DOHH2 (cell line): Measurements from ENCODE around the gene PAX7.

Experiments
- H3F3A ChIP-seq: fragments of 200-600 bp; sonication (generic), shearing (Covaris generic); 2 replicates; pipeline ENCODE4 v1.6.0; 2016; ENCODE audit warnings: antibody characterized with exemption, mild to moderate bottlenecking; ENCODE audit not compliant: control insufficient read depth, insufficient read depth
- H3K27ac ChIP-seq: fragments of 200-600 bp; sonication (generic); 2 replicates; pipeline ENCODE4 v1.5.1; 2014; ENCODE audit warnings: low read depth, mild to moderate bottlenecking, low read length, moderate library complexity
- H3K27me3 ChIP-seq: fragments of 200-600 bp; sonication (generic); 2 replicates; pipeline ENCODE4 v1.6.1; 2014; ENCODE audit warnings: mild to moderate bottlenecking, low read length, mixed read lengths; ENCODE audit not compliant: control insufficient read depth
- H3K36me3 ChIP-seq: fragments of 200-600 bp; sonication (generic); 2 replicates; pipeline ENCODE4 v1.6.1; 2014; ENCODE audit warnings: mild to moderate bottlenecking, low read length, moderate library complexity, mixed read lengths; ENCODE audit not compliant: control insufficient read depth
- H3K4me1 ChIP-seq: fragments of 200-600 bp; sonication (generic); 2 replicates; pipeline ENCODE4 v1.6.1; 2014; ENCODE audit warnings: mild to moderate bottlenecking, low read length, mixed read lengths; ENCODE audit not compliant: control insufficient read depth
- H3K4me2 ChIP-seq: fragments of 200-600 bp; sonication (generic); 2 replicates; pipeline ENCODE4 v1.6.0; 2014; ENCODE audit warnings: mild to moderate bottlenecking, low read length, moderate library complexity
- H3K4me3 ChIP-seq: fragments of 200-600 bp; sonication (generic); 2 replicates; pipeline ENCODE4 v1.5.1; 2014; ENCODE audit warnings: mild to moderate bottlenecking, low read length, mixed read lengths
- H3K79me2 ChIP-seq: fragments of 200-600 bp; sonication (generic); 2 replicates; pipeline ENCODE4 v1.6.1; 2014; ENCODE audit warnings: mild to moderate bottlenecking, low read length, mixed read lengths; ENCODE audit not compliant: control insufficient read depth
- H3K9me2 ChIP-seq: fragments of 200-600 bp; sonication (generic); replicated peaks from 2 replicates; pipeline ENCODE4 v1.6.1; 2014; ENCODE audit warnings: mild to moderate bottlenecking, low read length, mixed read lengths; ENCODE audit not compliant: control insufficient read depth
- H3K9me3 ChIP-seq: fragments of 200-600 bp; sonication (generic); 2 replicates; pipeline ENCODE4 v1.6.1; 2014; ENCODE audit warnings: antibody characterized with exemption, low read length, mixed read lengths; ENCODE audit not compliant: control insufficient read depth, insufficient read depth
- H4K20me1 ChIP-seq: fragments of 200-600 bp; sonication (generic); 2 replicates; pipeline ENCODE4 v1.6.0; 2014; ENCODE audit warnings: low read depth, mild to moderate bottlenecking, antibody characterized with exemption, low read length, moderate library complexity; ENCODE audit not compliant: control insufficient read depth, insufficient read depth
- EZH2phosphoT487 ChIP-seq: fragments of 200-600 bp; sonication (generic); IDR thresholded peaks from 2 replicates; pipeline ENCODE4 v1.6.1; 2017; ENCODE audit warnings: borderline replicate concordance, mild to moderate bottlenecking, antibody characterized with exemption, low read length, moderate library complexity, mixed read lengths
- TF ChIP-seq, protein P1 (sequence below): fragments of 200-600 bp; sonication (generic); IDR thresholded peaks from one replicate; pipeline ENCODE4 v1.5.1; 2014; ENCODE audit warnings: antibody characterized with exemption, mild to moderate bottlenecking, low read depth, low read length; ENCODE audit not compliant: poor library complexity, severe bottlenecking

PAX7 gene

DNA sequence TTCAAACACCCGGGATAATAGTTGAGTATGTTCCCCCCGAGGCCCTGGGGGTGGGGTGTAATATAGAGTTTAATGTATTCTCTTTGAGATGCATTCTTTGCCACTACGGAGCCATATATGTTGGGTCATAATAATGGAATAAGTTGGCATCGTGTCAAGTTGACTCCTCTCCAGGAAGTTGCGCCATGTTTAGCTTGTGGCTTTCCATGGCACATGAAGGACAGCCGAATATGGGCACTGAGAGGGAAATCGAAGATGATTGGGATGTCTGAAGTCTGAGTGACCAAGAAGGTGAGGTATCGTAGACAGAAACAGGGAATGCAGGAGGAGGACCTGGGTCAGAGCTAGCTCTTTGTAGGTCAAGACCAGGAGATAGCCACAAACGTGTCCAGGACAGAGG is 92.6 kb downstream of the PAX7 start:
- H3K4me2 ChIP-seq, result no peak overlapping the region
- no peaks in the 10 kb centered on the region for H3K4me1 ChIP-seq
- no peaks in the 10 kb centered on the region for H3K27me3 ChIP-seq
- H3K36me3 ChIP-seq, result no peaks in the 10 kb centered on the region
- no peaks in the 10 kb centered on the region for H4K20me1 ChIP-seq
- no peaks in the 10 kb centered on the region for H3K9me3 ChIP-seq
- TF ChIP-seq, protein P1, sequence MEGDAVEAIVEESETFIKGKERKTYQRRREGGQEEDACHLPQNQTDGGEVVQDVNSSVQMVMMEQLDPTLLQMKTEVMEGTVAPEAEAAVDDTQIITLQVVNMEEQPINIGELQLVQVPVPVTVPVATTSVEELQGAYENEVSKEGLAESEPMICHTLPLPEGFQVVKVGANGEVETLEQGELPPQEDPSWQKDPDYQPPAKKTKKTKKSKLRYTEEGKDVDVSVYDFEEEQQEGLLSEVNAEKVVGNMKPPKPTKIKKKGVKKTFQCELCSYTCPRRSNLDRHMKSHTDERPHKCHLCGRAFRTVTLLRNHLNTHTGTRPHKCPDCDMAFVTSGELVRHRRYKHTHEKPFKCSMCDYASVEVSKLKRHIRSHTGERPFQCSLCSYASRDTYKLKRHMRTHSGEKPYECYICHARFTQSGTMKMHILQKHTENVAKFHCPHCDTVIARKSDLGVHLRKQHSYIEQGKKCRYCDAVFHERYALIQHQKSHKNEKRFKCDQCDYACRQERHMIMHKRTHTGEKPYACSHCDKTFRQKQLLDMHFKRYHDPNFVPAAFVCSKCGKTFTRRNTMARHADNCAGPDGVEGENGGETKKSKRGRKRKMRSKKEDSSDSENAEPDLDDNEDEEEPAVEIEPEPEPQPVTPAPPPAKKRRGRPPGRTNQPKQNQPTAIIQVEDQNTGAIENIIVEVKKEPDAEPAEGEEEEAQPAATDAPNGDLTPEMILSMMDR, result no peak
- TF ChIP-seq EZH2phosphoT487, result no peak
- H3K4me3 ChIP-seq, result no peak overlapping the region
- no peak overlapping the region for H3K27ac ChIP-seq
- H3K79me2 ChIP-seq, result no peaks in the 10 kb centered on the region
- no peaks in the 10 kb centered on the region for H3K9me2 ChIP-seq
- H3F3A ChIP-seq, result no peaks in the 10 kb centered on the region

DNA sequence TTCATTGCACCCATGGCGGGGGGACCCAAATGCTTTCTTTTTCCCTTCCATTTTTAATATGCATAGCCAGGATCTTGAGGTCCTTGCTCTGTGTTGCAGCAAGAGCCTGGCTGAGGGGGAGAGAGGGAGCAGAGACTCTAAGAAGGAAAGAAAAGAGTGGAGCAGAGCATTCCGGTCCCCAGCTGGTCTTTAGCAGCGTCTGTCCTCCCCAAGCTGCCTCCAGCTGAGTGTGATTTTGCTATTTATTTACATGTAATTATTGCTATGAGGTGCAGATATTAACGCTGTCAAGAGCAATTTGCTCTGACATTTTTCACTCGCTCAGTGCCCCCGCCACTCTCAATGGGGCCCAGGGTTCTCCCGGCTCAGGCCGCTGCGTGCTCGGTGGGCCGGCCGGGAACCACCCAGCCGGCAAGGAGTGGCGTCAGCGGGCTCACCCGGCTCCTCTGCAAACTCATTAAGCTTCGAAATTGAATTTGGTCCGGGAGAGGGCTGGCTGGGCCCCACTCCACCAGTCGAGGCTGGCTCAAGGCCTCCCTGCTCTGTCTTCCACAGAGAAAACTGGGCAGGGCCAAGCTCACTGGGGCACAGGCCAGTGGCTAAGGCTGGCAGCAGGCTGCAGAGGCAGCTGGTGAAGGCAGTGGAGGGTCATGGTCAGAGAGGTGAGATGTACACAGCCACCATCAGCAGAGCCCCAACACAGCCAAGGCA is 93.2 kb downstream of the PAX7 start:
- Histone ChIP-seq H3K79me2 (no peaks in the 10 kb centered on the region), H3K4me1 (no peaks in the 10 kb centered on the region), H3K4me2 (no peak overlapping the region), H3K27ac (no peak overlapping the region), H3K9me3 (no peaks in the 10 kb centered on the region), H3K27me3 (no peaks in the 10 kb centered on the region), H3K4me3 (no peak overlapping the region), H3K9me2 (no peaks in the 10 kb centered on the region), H4K20me1 (no peaks in the 10 kb centered on the region), H3F3A (no peaks in the 10 kb centered on the region), H3K36me3 (no peaks in the 10 kb centered on the region)
- TF ChIP-seq EZH2phosphoT487, result no peak
- TF ChIP-seq, protein P1, result no peak

DNA sequence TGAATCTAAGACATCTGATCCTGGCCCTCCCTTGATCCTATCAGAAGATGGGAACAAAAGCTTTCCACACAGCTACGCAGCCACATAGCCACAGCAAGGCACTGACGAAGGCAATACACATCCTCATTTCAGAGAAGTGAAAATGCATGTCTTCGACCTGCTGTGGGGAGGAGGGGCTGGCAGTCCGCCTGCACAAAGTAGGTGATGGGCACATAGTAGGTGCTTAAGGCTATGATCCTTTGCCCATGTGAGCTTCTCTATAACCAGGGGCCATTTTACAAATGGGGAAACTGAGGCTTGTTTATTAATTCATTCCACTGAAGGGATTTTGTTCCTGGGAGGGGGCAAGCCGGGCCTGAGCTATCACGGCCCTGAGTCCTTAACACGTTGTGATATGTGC is 94.2 kb downstream of the PAX7 start:
- Histone ChIP-seq H3K36me3 (no peaks in the 10 kb centered on the region), H3K4me3 (no peak overlapping the region), H4K20me1 (no peaks in the 10 kb centered on the region), H3K27ac (no peak overlapping the region), H3K4me1 (no peaks in the 10 kb centered on the region), H3K9me3 (no peaks in the 10 kb centered on the region), H3K9me2 (no peaks in the 10 kb centered on the region), H3F3A (no peaks in the 10 kb centered on the region), H3K79me2 (no peaks in the 10 kb centered on the region), H3K4me2 (no peak overlapping the region), H3K27me3 (no peaks in the 10 kb centered on the region)
- TF ChIP-seq, protein P1, result no peak
- TF ChIP-seq EZH2phosphoT487, result no peak
